Testis (tissue), 2 donors: Measurements from ENCODE around the gene EEF2K.

ENCODE experiments used
- POLR2A ChIP-seq: fragments of 450-650 bp; IDR thresholded peaks from one replicate; pipeline ENCODE4 v1.6.1; 2017; ENCODE audit warnings: antibody characterized with exemption, mild to moderate bottlenecking, moderate library complexity
- TF ChIP-seq, protein P1 (sequence below), 3 experiments: fragments of 450-650 bp in 2 of 3; fragments of 200-600 bp in 1 of 3; sonication (generic) in 1 of 3; IDR thresholded peaks; one replicate each; pipeline ENCODE4 v1.5.1; 2016 to 2019; ENCODE audit warnings: antibody characterized with exemption in 3 of 3, mild to moderate bottlenecking in 2 of 3, moderate library complexity in 1 of 3

DNA sequence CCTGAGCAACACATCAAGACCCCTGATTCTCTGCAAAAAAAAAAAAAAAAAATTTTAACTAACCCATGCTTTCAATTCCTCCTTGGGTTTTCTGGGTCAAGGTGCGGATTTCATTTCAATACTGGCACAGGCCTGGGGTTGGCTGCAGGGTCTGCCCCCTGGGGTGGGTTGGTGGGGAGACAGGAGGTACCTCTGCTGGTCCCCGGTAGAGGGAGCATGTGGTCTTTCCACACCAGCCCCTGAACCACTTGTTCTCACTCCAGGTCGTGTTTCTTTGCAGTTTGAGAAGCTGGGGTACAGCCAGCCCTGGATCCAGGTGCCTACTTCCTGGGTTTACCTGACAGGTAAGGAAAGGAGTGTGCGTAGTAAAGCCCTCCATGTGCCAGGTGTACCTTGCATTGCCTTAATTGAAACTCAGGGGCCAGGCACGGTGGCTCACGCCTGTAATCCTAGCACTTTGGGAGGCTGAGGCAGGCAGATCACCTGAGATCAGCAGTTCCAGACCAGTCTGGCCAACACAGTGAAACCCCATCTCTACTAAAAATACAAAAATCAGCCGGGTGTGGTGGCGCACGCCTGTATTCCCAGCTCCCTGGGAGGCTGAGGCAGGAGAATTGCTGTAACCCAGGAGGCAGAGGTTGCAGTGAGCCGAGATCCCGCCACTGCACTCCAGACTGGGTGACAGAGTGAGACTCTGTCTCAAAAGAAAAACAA lies 22.0 kb upstream of the EEF2K start:
- TF ChIP-seq, protein P1, sequence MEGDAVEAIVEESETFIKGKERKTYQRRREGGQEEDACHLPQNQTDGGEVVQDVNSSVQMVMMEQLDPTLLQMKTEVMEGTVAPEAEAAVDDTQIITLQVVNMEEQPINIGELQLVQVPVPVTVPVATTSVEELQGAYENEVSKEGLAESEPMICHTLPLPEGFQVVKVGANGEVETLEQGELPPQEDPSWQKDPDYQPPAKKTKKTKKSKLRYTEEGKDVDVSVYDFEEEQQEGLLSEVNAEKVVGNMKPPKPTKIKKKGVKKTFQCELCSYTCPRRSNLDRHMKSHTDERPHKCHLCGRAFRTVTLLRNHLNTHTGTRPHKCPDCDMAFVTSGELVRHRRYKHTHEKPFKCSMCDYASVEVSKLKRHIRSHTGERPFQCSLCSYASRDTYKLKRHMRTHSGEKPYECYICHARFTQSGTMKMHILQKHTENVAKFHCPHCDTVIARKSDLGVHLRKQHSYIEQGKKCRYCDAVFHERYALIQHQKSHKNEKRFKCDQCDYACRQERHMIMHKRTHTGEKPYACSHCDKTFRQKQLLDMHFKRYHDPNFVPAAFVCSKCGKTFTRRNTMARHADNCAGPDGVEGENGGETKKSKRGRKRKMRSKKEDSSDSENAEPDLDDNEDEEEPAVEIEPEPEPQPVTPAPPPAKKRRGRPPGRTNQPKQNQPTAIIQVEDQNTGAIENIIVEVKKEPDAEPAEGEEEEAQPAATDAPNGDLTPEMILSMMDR (IDR thresholded peaks at IDR 0.05) = no peak
- no peak for TF ChIP-seq POLR2A
